ENCODE results near the gene RHBG. TPM values are rescaled to one million over a fixed set of nuclear protein-coding genes. Genes with fewer than 3 reads are reported as not detected.

Gene RHBG
- total and polyA plus RNA-seq, 2 donors (not counting 3 experiments of a cell fraction or from before 2014, with no cell fraction given): not detected

- Histone ChIP-seq H3K36me3 (ENCODE audit: control insufficient read depth in 2 of 2, extremely low read depth in 1 of 2, insufficient read depth in 2 of 2, low read length in 2 of 2) (no peaks in the 10 kb centered on the region), H3K27ac (ENCODE audit: insufficient read depth, low read depth, low read length) (no peak overlapping the region), H3K4me2 (ENCODE audit: insufficient read depth, low read length) (no peak overlapping the region), H3K9ac (replicated peaks; ENCODE audit: extremely low read depth, insufficient read depth, low read length) (no peak overlapping the region), H3K79me2 (ENCODE audit: control insufficient read depth, insufficient read depth, low read length) (no peaks in the 10 kb centered on the region), H3K9me3 (replicated peaks; ENCODE audit: control insufficient read depth, insufficient read depth, low read length) (no peaks in the 10 kb centered on the region), H3K4me1 (ENCODE audit: control insufficient read depth, extremely low read depth, insufficient read depth, low read length) (no peaks in the 10 kb centered on the region), H2AFZ (ENCODE audit: low read depth, low read length) (no peak overlapping the region), H4K20me1 (replicated peaks; ENCODE audit: control insufficient read depth, extremely low read depth, insufficient read depth, low read length) (no peaks in the 10 kb centered on the region), H3K27me3 (ENCODE audit: control insufficient read depth in 2 of 2, insufficient read depth in 2 of 2, low read length in 2 of 2) (peaks cover 17 to 19% of the 10 kb centered on the region in 2 experiments), H3K9me1 (replicated peaks; ENCODE audit: control insufficient read depth, extremely low read depth, insufficient read depth, low read length) (no peaks in the 10 kb centered on the region), H3K4me3 (replicated peaks in 1 of 3; ENCODE audit: insufficient read depth in 1 of 3, low read depth in 1 of 3, low read length in 3 of 3) (no peak overlapping the region)
- no peak for DNase-seq (ENCODE audit: low read depth, low spot score)
- dilution Hi-C loops (cut with MboI; ENCODE audit: extremely low pct_ligation_motif_present, low sequenced_read_pairs) (no loop called here), intact Hi-C loops (cut with micrococcal nuclease) (no loop called here)
- TF ChIP-seq GATA2 (IDR thresholded peaks at IDR 0.05; ENCODE audit: insufficient read depth, insufficient read length, low read depth, low read length) (no peak), EZH2 (IDR thresholded peaks at IDR 0.05; ENCODE audit: borderline replicate concordance, low read depth, low read length, severe bottlenecking) (no peak), MAX (IDR thresholded peaks at IDR 0.05; ENCODE audit: insufficient read depth, insufficient read length) (no peak), POLR2AphosphoS5 (IDR thresholded peaks at IDR 0.05; ENCODE audit: insufficient read depth, low read depth, low read length) (no peak), POLR2A (IDR thresholded peaks at IDR 0.05; ENCODE audit: low read depth, low read length) (no peak), MYC (IDR thresholded peaks at IDR 0.05; ENCODE audit: low read depth, low read length) (no peak), FOS (IDR thresholded peaks at IDR 0.05; ENCODE audit: borderline replicate concordance, insufficient read depth, low read length) (no peak), CTCF (IDR thresholded peaks at IDR 0.05; ENCODE audit: extremely low read depth in 1 of 2, insufficient read depth in 1 of 2, low read depth in 1 of 2, low read length in 2 of 2) (no peak), JUN (IDR thresholded peaks at IDR 0.05; ENCODE audit: borderline replicate concordance, insufficient read depth, insufficient read length, low read depth) (no peak)
- FAIRE-seq: no peak
- POLR2A ChIA-PET: no interaction called here
- CTCF ChIA-PET: interaction anchor here (2.0 to 5.1 kb wide), 2 partner anchors 15 to 45 kb away, joined by 7 to 29 read pairs; no protein-coding TSS in a partner anchor
- no TSS peak for BruUV-seq (replicated peaks)
Measured at GRCh38 chr1:156400191-156400935, 31.4 kb downstream of the RHBG start.

Measured in endothelial cell of umbilical vein (primary cell).